ENCODE data around the gene HNMT. TPM values are rescaled to one million over a fixed set of nuclear protein-coding genes. Genes with fewer than 3 reads are reported as not detected.

Gene HNMT
- total and polyA plus RNA-seq, 2 of the 13 experiments (the other 11 are each of a cell fraction or from before 2014, with no cell fraction given) = 279 to 309 TPM

- TF ChIP-seq ZBTB49 (CRISPR knock-in tag; IDR thresholded peaks at IDR 0.05; ENCODE audit: borderline replicate concordance) = no peak
- TF ChIP-seq ZNF260 (CRISPR knock-in tag; IDR thresholded peaks at IDR 0.05; ENCODE audit: borderline replicate concordance, low read depth) = no peak
- no peak for TF ChIP-seq ZNF367 (CRISPR knock-in tag; IDR thresholded peaks at IDR 0.05; ENCODE audit: borderline replicate concordance)
- peak; percentile 29; the same call in 1 of the 2 replicates for TF ChIP-seq ZNF574 (CRISPR knock-in tag; IDR thresholded peaks at IDR 0.05)
- TF ChIP-seq ZNF362 (CRISPR knock-in tag; IDR thresholded peaks at IDR 0.05; ENCODE audit: borderline replicate concordance) = peak; percentile 78; the same call in 1 of the 2 replicates
- no peak for TF ChIP-seq ZNF251 (CRISPR knock-in tag; IDR thresholded peaks at IDR 0.05)
- no peak for TF ChIP-seq ZSCAN30 (CRISPR knock-in tag; IDR thresholded peaks at IDR 0.05)
- 0 out of 2 replicates have a peak, but pooled peaks have one; percentile 25 for TF ChIP-seq SNAPC5 (CRISPR knock-in tag; IDR thresholded peaks at IDR 0.05; ENCODE audit: borderline replicate concordance)
- TF ChIP-seq GATAD2A (CRISPR knock-in tag; IDR thresholded peaks at IDR 0.05) = peak; percentile 58
- TF ChIP-seq NR3C1 (CRISPR knock-in tag; IDR thresholded peaks at IDR 0.05) = no peak
- TF ChIP-seq NFE2L1 (CRISPR knock-in tag; IDR thresholded peaks at IDR 0.05; ENCODE audit: borderline replicate concordance) = no peak
- TF ChIP-seq ZHX1 (CRISPR knock-in tag; IDR thresholded peaks at IDR 0.05; ENCODE audit: low read depth) = no peak
- peak; percentile 30; the same call in 1 of the 2 replicates for TF ChIP-seq TAF1 (CRISPR knock-in tag; IDR thresholded peaks at IDR 0.05)
- TF ChIP-seq ATF2 (CRISPR knock-in tag; IDR thresholded peaks at IDR 0.05) = 0 out of 2 replicates have a peak, but pooled peaks have one; percentile 9
- peak; percentile 29; the same call in 1 of the 2 replicates for TF ChIP-seq ZNF205 (CRISPR knock-in tag; IDR thresholded peaks at IDR 0.05)
These were observed 22.0 kb upstream of the HNMT start (continued) for GRCh38 chr2:137942037-137942832.

Data from HepG2 (cell line).